Measurements from ENCODE around the gene ZNF318. TPM values are rescaled to one million over a fixed set of nuclear protein-coding genes. Genes with fewer than 3 reads are reported as not detected.

ZNF318 gene
- total RNA-seq, 4 donors from 2014 or later: 11.1 to 17.3 (median 14.6) TPM

DNA sequence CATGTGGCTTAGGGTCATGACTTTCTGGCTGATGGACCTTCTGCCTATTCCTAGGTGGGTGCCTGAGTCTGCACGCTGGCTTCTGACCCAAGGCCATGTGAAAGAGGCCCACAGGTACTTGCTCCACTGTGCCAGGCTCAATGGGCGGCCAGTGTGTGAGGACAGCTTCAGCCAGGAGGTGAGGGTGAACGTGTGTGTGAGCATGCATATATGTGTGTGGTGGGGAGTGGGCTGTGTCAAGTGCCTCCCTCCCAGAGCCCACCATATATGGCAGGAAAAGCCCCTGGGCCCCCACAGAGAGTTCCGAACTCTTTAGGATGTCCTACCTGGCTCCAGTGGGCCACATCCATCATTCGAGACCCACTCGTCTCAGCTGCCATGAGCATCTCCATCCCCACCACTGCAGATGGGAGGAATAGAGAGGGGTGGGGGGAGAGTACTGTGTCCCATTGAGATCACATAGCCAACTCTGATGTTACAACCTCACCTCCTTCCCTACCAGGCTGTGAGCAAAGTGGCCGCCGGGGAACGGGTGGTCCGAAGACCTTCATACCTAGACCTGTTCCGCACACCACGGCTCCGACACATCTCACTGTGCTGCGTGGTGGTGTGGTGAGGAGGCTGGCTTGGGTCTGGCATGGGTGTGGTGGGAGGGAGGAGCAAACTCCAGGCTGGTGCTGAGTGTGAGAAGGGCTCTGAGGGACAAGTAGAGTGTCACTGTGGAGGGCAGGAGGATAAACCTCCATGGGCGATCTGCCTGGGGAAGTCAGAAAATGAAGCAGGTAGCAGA lies 68.2 kb downstream of the ZNF318 start:
- no peak overlapping the region for H3K27ac ChIP-seq (replicated peaks in 1 of 4)
- H3K36me3 ChIP-seq: no peaks in the 10 kb centered on the region
- peaks cover 0 to 5% (median 2%) of the 10 kb centered on the region in 4 donors for H3K4me1 ChIP-seq
- no peak for DNase-seq (ENCODE audit: extremely low spot score)
- H3K4me3 ChIP-seq: no peak overlapping the region
- no peaks in the 10 kb centered on the region for H3K9me3 ChIP-seq
- intact Hi-C loops (cut with DNase I): no loop called here
- TF ChIP-seq EP300 (IDR thresholded peaks at IDR 0.05): no peak
- TF ChIP-seq POLR2AphosphoS5 (IDR thresholded peaks at IDR 0.05): no peak
- TF ChIP-seq, protein P1, sequence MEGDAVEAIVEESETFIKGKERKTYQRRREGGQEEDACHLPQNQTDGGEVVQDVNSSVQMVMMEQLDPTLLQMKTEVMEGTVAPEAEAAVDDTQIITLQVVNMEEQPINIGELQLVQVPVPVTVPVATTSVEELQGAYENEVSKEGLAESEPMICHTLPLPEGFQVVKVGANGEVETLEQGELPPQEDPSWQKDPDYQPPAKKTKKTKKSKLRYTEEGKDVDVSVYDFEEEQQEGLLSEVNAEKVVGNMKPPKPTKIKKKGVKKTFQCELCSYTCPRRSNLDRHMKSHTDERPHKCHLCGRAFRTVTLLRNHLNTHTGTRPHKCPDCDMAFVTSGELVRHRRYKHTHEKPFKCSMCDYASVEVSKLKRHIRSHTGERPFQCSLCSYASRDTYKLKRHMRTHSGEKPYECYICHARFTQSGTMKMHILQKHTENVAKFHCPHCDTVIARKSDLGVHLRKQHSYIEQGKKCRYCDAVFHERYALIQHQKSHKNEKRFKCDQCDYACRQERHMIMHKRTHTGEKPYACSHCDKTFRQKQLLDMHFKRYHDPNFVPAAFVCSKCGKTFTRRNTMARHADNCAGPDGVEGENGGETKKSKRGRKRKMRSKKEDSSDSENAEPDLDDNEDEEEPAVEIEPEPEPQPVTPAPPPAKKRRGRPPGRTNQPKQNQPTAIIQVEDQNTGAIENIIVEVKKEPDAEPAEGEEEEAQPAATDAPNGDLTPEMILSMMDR (IDR thresholded peaks at IDR 0.05): no peak
- no peak for TF ChIP-seq POLR2A (IDR thresholded peaks at IDR 0.05; ENCODE audit: low read depth)
- WGBS: 90% methylated on average over 13 of the region's 15 CpGs
- H3K27me3 ChIP-seq: peaks cover 0 to 45% (median 0%) of the 10 kb centered on the region in 4 donors

DNA sequence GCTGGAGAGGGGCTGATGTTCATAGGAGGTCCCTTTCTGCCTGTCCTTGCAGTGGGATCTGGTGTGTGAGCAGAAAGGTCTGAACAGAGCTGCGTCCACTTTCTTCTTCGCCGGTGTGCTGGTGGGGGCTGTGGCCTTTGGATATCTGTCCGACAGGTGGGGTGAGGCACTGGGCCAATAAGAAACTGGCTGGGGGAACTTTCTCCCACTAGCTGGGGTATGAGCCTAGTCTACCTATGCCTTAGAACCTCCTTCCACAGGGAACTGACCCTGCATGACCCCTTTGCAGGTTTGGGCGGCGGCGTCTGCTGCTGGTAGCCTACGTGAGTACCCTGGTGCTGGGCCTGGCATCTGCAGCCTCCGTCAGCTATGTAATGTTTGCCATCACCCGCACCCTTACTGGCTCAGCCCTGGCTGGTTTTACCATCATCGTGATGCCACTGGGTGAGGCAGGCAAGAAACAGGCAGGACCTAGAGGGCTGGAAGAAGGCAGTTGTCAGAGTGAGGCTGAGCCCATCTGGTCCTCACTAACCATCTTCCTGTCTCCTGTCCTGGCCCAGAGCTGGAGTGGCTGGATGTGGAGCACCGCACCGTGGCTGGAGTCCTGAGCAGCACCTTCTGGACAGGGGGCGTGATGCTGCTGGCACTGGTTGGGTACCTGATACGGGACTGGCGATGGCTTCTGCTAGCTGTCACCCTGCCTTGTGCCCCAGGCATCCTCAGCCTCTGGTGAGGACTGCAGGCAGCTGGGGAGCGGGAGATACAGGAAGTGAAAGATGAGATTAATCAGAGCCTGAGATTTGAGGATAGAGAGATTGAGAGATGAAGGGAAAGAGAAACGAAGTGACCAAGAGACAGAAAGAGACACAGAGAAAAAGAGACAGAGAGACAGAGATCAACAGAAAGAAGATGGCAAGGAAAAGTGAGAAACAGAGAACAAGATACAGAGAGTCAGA lies 69.8 kb downstream of the ZNF318 start:
- 81% methylated on average over 13 of the region's 18 CpGs for WGBS
- DNase-seq (ENCODE audit: extremely low spot score): no peak
- intact Hi-C loops (cut with DNase I): no loop called here

DNA sequence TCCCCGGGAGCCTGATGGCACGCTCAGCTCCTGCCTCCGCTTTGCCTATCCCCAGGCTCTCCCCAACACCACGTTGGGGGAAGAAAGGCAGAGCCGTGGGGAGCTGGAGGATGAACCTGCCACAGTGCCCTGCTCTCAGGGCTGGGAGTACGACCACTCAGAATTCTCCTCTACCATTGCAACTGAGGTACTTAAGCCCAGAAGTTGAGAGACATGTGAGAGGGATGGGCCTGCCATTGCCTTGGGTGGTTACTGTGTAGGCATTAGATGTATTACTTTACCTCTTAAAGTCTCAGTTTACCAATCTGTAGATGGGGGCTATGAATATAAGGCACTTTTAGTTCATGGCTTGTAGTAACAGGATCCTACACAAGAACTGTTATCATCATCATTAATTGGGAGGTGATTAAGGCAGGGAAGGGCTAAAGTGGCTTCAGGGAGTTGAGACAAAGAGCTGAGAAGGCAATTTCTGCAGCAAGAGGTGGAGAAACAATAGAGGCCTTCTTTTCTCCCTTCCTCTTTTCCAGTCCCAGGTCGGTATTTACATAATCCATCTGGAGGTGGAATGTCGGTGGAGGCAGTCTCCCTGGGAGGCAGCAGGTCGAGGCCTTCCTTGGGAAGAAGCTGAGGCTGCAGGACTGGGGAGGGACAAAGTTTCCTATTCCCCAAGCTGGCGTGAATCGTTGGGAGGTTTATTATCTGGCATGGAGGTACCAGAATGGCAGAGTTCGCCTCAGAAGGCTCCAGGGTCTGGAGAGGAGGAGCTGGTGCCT lies 70.7 kb downstream of the ZNF318 start:
- H3K27ac ChIP-seq (replicated peaks in 1 of 4): no peak overlapping the region
- no peak for DNase-seq (ENCODE audit: extremely low spot score)
- intact Hi-C loops (cut with DNase I): no loop called here
- H3K36me3 ChIP-seq: no peaks in the 10 kb centered on the region
- TF ChIP-seq EP300 (IDR thresholded peaks at IDR 0.05) (no peak), POLR2A (IDR thresholded peaks at IDR 0.05; ENCODE audit: low read depth) (no peak), POLR2AphosphoS5 (IDR thresholded peaks at IDR 0.05) (no peak)
- TF ChIP-seq, protein P1 (IDR thresholded peaks at IDR 0.05): no peak
- H3K4me1 ChIP-seq: peaks cover 0 to 5% (median 2%) of the 10 kb centered on the region in 4 donors
- no peaks in the 10 kb centered on the region for H3K9me3 ChIP-seq
- no peak overlapping the region for H3K4me3 ChIP-seq
- H3K27me3 ChIP-seq: peaks cover 0 to 36% (median 0%) of the 10 kb centered on the region in 4 donors
- WGBS: 78% methylated on average over 12 of the region's 12 CpGs

More for the DNA sequence above, 69.8 kb downstream of the ZNF318 start:
- TF ChIP-seq, protein P1 (IDR thresholded peaks at IDR 0.05): no peak
- TF ChIP-seq POLR2A (IDR thresholded peaks at IDR 0.05; ENCODE audit: low read depth): no peak
- TF ChIP-seq EP300 (IDR thresholded peaks at IDR 0.05): no peak
- no peak for TF ChIP-seq POLR2AphosphoS5 (IDR thresholded peaks at IDR 0.05)
- H3K27ac ChIP-seq (replicated peaks in 1 of 4): no peak overlapping the region
- H3K36me3 ChIP-seq: no peaks in the 10 kb centered on the region
- H3K27me3 ChIP-seq: peaks cover 0 to 39% (median 0%) of the 10 kb centered on the region in 4 donors
- H3K4me3 ChIP-seq: no peak overlapping the region
- H3K9me3 ChIP-seq: no peaks in the 10 kb centered on the region
- H3K4me1 ChIP-seq: peaks cover 0 to 5% (median 2%) of the 10 kb centered on the region in 4 donors

Data from esophagus muscularis mucosa (tissue), 4 donors.